LNCAP (cell line): ENCODE results near the gene INPP5F.

Experiments
- TF ChIP-seq, protein P1 (sequence below): fragments of 450-650 bp; IDR thresholded peaks from 2 replicates; pipeline ENCODE4 v1.5.1; 2017; ENCODE audit warnings: mild to moderate bottlenecking

Gene INPP5F

DNA sequence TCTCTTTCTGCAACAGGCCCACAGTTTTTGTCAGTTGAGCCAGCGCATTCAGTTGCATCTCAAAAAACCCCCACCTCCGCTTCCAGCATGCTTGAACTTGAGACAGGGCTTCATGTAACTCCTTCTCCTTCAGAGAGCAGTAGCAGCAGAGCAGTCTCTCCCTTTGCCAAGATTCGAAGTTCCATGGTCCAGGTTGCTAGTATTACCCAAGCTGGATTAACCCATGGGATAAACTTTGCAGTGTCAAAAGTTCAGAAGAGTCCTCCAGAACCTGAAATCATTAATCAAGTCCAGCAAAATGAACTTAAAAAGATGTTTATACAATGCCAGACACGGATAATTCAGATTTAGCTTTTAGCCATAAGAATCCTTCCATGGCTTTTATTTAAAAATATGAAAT is 101.6 kb downstream of the INPP5F start:
- TF ChIP-seq, protein P1, sequence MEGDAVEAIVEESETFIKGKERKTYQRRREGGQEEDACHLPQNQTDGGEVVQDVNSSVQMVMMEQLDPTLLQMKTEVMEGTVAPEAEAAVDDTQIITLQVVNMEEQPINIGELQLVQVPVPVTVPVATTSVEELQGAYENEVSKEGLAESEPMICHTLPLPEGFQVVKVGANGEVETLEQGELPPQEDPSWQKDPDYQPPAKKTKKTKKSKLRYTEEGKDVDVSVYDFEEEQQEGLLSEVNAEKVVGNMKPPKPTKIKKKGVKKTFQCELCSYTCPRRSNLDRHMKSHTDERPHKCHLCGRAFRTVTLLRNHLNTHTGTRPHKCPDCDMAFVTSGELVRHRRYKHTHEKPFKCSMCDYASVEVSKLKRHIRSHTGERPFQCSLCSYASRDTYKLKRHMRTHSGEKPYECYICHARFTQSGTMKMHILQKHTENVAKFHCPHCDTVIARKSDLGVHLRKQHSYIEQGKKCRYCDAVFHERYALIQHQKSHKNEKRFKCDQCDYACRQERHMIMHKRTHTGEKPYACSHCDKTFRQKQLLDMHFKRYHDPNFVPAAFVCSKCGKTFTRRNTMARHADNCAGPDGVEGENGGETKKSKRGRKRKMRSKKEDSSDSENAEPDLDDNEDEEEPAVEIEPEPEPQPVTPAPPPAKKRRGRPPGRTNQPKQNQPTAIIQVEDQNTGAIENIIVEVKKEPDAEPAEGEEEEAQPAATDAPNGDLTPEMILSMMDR = no peak

DNA sequence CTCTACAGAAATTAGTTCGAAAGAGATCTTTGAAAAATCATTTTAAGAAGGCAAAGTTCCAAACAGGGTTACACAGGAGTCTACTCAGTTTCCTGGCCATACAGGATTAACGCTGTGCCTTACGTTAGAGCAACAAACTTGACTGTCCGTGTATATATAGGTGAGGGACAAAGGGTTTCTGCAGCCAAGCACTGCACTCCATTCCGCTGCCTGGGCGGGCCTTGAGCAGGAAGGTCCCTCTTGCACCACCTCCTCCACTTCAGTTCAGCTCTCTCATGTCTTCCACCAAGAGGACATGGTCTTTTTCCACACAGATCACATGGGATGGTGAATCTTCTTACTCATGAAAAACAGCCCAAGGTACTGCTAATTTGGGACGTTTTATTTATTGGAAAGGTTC is 103.6 kb downstream of the INPP5F start:
- TF ChIP-seq, protein P1 = no peak

DNA sequence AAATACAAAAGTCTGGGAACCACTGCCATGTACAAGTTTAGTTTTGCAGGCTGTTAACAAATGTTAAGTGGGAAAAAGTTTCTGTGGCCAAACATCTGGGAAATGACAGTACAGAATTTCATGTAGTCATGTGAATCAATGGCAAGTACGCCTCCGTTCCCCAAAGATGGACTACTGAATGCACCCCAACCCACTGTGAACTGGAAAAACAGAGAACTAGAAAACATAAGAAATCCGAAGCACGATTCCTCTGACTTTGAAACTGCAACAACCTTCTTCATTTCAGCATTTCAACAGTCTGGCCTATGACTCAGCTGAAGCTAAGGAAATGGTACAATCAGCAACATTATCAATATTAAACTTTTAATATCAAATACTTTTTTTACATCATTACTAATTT is 105.0 kb downstream of the INPP5F start:
- TF ChIP-seq, protein P1 = no peak

DNA sequence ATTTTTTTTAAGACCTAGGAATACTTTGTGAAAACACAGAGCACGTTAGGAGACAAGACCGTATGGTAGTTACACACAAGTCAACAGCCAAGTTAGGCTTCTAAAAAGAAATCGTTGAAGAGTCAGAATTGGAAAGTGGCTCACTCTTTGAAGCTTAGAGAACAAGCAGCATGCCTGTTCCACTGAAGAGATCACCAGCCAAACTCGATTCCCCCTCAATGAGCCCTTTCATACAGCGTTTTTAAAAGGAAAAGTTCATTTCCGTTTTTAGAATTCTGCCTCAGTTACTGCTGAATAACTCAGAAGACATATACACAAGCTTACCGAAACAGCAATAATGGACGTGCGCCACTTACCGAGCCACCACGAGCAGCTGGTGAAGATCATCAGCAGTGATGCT is 105.8 kb downstream of the INPP5F start:
- TF ChIP-seq, protein P1 = no peak

DNA sequence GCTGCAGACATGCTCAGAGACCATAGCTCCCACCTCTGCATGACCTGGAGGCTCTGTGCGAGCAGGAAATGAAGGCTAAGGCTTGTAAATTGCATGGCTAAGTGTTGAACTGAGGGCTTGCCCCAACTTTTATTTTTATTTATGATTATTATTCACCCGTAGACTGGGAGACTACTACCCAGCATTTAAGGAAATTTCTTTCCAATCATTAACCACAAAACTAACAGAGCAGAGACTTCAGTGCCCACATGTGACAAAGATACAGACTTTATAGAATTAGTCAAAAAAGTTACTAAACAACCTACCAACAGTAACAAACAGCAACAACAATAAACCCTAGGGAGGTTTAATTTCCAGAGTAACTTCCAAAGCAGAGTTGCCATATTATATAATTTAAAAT is 107.1 kb downstream of the INPP5F start:
- TF ChIP-seq, protein P1 = no peak

DNA sequence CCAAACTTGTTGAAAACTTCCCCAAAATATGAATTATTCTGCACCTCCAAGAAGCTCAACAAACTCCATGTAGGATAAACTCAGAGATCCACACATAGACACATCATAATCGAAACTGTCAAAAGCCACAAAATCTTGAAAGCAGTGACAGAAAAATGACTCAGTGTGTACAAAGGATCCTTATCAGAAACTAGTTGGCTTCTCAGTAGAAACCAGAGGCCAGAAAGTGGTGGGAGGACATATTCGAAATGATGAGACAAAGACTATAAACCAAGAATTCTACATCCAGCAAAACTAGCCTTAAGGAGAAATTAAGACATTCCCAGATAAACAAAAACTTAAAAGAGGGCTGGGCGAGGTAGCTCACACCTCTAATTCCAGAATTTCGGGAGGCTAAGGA is 108.3 kb downstream of the INPP5F start:
- TF ChIP-seq, protein P1 = no peak

DNA sequence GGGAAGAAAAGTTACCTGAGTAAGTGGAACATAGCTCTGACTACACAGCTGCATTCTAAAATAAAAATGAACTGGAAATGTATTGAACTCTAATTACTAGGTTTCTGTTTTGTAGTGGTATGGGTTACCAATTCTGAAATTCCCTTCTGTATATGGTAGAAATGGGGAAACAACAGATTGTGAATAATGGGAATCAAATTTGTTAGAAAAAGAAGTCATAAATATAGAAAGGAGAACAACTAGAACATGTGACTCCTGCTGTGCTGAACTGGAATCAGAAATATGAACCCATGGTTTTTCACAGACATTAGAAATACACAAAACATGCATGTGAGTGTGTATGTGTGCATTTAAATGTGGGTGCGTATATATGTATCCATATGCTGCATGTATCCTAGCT is 119.8 kb downstream of the INPP5F start:
- TF ChIP-seq, protein P1 = no peak

DNA sequence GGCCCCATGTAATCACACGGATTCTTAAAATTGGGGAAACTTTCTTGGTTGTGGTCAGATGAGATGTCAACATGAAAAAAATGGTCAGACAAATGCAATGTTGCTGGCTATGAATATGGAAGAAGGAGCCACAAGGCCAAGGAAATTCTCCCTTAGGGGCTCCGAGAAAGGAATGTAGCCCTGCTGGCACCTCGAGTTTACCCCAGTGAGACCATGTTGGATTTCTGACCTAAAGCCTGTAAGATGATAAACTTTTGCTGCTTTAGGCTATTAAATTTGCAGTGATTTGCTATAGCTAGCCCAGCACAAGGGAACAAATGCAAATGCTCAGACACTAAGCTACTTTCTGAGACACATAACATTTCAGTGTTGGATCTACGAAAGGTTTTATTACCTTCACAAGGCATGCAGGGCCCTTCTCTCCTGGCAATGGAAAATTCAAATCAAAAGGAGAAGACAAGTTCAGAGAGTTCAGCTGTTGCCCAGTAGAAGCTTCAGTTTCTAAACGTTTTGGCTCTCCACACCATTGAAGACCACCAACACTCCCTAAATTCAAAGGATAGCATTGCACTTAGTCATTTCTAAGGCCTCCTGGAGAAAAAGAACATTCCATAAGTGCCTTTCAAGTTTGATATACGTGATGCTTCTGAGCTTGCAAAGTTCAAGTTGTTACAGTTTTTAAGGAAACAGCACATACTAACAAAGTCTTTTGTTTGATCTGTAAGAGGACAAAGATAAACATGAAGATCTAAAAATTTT is 123.4 kb downstream of the INPP5F start:
- TF ChIP-seq, protein P1 = no peak
